HEK293 (cell line): ENCODE results near the gene CRYBA1.

ENCODE experiments used
- CTCF ChIA-PET: fragments of 350-600 bp; formaldehyde crosslinking; extraction: SDS; loops from one replicate; lab custom pipeline; 2021; ENCODE audit warnings: antibody characterized with exemption; lab: Yijun Ruan, JAX
- POLR2A ChIA-PET: fragments of 300-600 bp; formaldehyde crosslinking; extraction: SDS; loops from one replicate; lab custom pipeline; 2020; ENCODE audit warnings: antibody characterized with exemption, inconsistent platforms; lab: Yijun Ruan, JAX
- H3K27ac ChIP-seq: fragments of 200-500 bp; sonication (Bioruptor generic); 2 replicates; pipeline ENCODE4 v1.5.1; 2014; ENCODE audit warnings: low read depth, low read length, control low read depth, inconsistent platforms; ENCODE audit errors: extremely low read depth
- H3K36me3 ChIP-seq, 2 experiments: fragments of 200-500 bp in 1 of 2; sonication (Bioruptor generic) in 1 of 2; 1 replicate in 1 of 2; 2 replicates in 1 of 2; pipeline ENCODE4 v1.5.1; 2014 to 2017; ENCODE audit warnings: inconsistent platforms in 2 of 2, low read length in 2 of 2; ENCODE audit not compliant: control insufficient read depth in 2 of 2, insufficient read depth in 1 of 2
- H3K4me1 ChIP-seq: fragments of 200-500 bp; sonication (Bioruptor generic); 2 replicates; pipeline ENCODE4 v1.5.1; 2014; ENCODE audit warnings: mild to moderate bottlenecking, low read length, inconsistent platforms; ENCODE audit not compliant: control insufficient read depth, insufficient read depth
- H3K4me3 ChIP-seq: 2 replicates; pipeline ENCODE4 v1.5.1; 2011; ENCODE audit warnings: low read depth, mild to moderate bottlenecking, control low read depth, low read length, moderate library complexity
- H3K9me3 ChIP-seq: fragments of 200-500 bp; sonication (Bioruptor generic); 2 replicates; pipeline ENCODE4 v1.5.1; 2014; ENCODE audit warnings: low read depth, low read length, inconsistent platforms; ENCODE audit not compliant: control insufficient read depth, insufficient read depth
- BCL11A ChIP-seq: fragments of 450-650 bp; formaldehyde crosslinking; IDR thresholded peaks from 2 replicates; pipeline ENCODE4 v1.5.1; 2016; ENCODE audit warnings: low read depth, missing biosample characterization, missing genetic modification characterization
- GFI1B ChIP-seq: fragments of 450-650 bp; formaldehyde crosslinking; IDR thresholded peaks from 2 replicates; pipeline ENCODE4 v1.5.1; 2016; ENCODE audit warnings: missing biosample characterization, missing genetic modification characterization
- HOXA7 ChIP-seq: sonication (generic); formaldehyde crosslinking; IDR thresholded peaks from 2 replicates; pipeline ENCODE4 v1.8.1; 2022; ENCODE audit warnings: missing genetic modification reagents, borderline replicate concordance
- MEIS1 ChIP-seq: sonication (generic); formaldehyde crosslinking; IDR thresholded peaks from 2 replicates; pipeline ENCODE4 v1.8.1; 2022; ENCODE audit warnings: missing genetic modification reagents, mild to moderate bottlenecking, borderline replicate concordance
- OVOL3 ChIP-seq: fragments of 450-650 bp; formaldehyde crosslinking; IDR thresholded peaks from 2 replicates; pipeline ENCODE4 v1.5.1; 2016; ENCODE audit warnings: missing biosample characterization, missing genetic modification characterization
- PBX3 ChIP-seq: sonication (generic); formaldehyde crosslinking; IDR thresholded peaks from 2 replicates; pipeline ENCODE4 v1.8.1; 2022; ENCODE audit warnings: mild to moderate bottlenecking, moderate library complexity, missing genetic modification reagents
- WT1 ChIP-seq: fragments of 450-650 bp; formaldehyde crosslinking; IDR thresholded peaks from 2 replicates; pipeline ENCODE4 v1.5.1; 2016; ENCODE audit warnings: missing biosample characterization, missing genetic modification characterization
- YY1 ChIP-seq: fragments of 450-650 bp; formaldehyde crosslinking; IDR thresholded peaks from 2 replicates; pipeline ENCODE4 v1.5.1; 2018; ENCODE audit warnings: missing biosample characterization, missing genetic modification characterization
- ZBTB17 ChIP-seq: fragments of 450-650 bp; formaldehyde crosslinking; IDR thresholded peaks from 2 replicates; pipeline ENCODE4 v1.5.1; 2016; ENCODE audit warnings: missing biosample characterization, missing genetic modification characterization
- ZBTB20 ChIP-seq: fragments of 450-650 bp; formaldehyde crosslinking; IDR thresholded peaks from 2 replicates; pipeline ENCODE4 v1.5.1; 2016; ENCODE audit warnings: missing biosample characterization, missing genetic modification characterization
- ZNF133 ChIP-seq: fragments of 450-650 bp; formaldehyde crosslinking; IDR thresholded peaks from 2 replicates; pipeline ENCODE4 v1.5.1; 2016; ENCODE audit warnings: missing biosample characterization, missing genetic modification characterization
- ZNF16 ChIP-seq: fragments of 450-650 bp; formaldehyde crosslinking; IDR thresholded peaks from 2 replicates; pipeline ENCODE4 v1.5.1; 2016; ENCODE audit warnings: low read depth, missing biosample characterization, missing genetic modification characterization
- ZNF184 ChIP-seq: fragments of 450-650 bp; IDR thresholded peaks from 2 replicates; pipeline ENCODE4 v1.5.1; 2018; ENCODE audit warnings: missing biosample characterization, mild to moderate bottlenecking, missing genetic modification characterization
- ZNF19 ChIP-seq: fragments of 450-650 bp; formaldehyde crosslinking; IDR thresholded peaks from 2 replicates; pipeline ENCODE4; 2016; ENCODE audit warnings: missing biosample characterization, missing genetic modification characterization, low read depth
- ZNF274 ChIP-seq, 2 experiments: fragments of 200-500 bp in 1 of 2; fragments of 450-650 bp in 1 of 2; sonication (Bioruptor generic) in 1 of 2; formaldehyde crosslinking in 1 of 2; IDR thresholded peaks; 2 replicates each; pipeline versions ENCODE4 v1.5.1 to v1.6.1; 2014 to 2016; ENCODE audit warnings: borderline replicate concordance in 1 of 2, inconsistent platforms in 1 of 2, low read length in 1 of 2, missing biosample characterization in 1 of 2, missing genetic modification characterization in 1 of 2
- ZNF580 ChIP-seq: fragments of 450-650 bp; formaldehyde crosslinking; IDR thresholded peaks from 2 replicates; pipeline ENCODE4 v1.5.1; 2016; ENCODE audit warnings: missing biosample characterization, missing genetic modification characterization
- ZNF701 ChIP-seq: fragments of 450-650 bp; formaldehyde crosslinking; IDR thresholded peaks from 2 replicates; pipeline ENCODE4 v1.5.1; 2016; ENCODE audit warnings: missing biosample characterization, missing genetic modification characterization
- ZNF791 ChIP-seq: fragments of 450-650 bp; formaldehyde crosslinking; IDR thresholded peaks from 2 replicates; pipeline ENCODE4 v1.5.1; 2016; ENCODE audit warnings: missing biosample characterization, missing genetic modification characterization
- TF ChIP-seq, protein P1 (sequence below): fragments of 450-650 bp; formaldehyde crosslinking; IDR thresholded peaks from 2 replicates; pipeline ENCODE4 v1.5.1; 2016; ENCODE audit warnings: missing biosample characterization, missing genetic modification characterization
- TF ChIP-seq, protein P2 (sequence below): fragments of 450-650 bp; formaldehyde crosslinking; optimal IDR thresholded peaks from 2 replicates; pipeline ENCODE3; 2016; ENCODE audit warnings: missing biosample characterization, mild to moderate bottlenecking, missing genetic modification characterization
- TF ChIP-seq, protein P3 (sequence below): fragments of 450-650 bp; formaldehyde crosslinking; conservative IDR thresholded peaks from 2 replicates; pipeline ENCODE4 v1.5.1; 2016; ENCODE audit warnings: low read depth, missing biosample characterization, missing genetic modification characterization
- TF ChIP-seq, protein P4 (sequence below): fragments of 450-650 bp; formaldehyde crosslinking; IDR thresholded peaks from 2 replicates; pipeline ENCODE4 v1.5.1; 2017; ENCODE audit warnings: missing biosample characterization, missing genetic modification characterization

Gene CRYBA1

GRCh38 chr17:29292071-29292991 is 45.7 kb downstream of the CRYBA1 start (continued):
- no peak for TF ChIP-seq ZNF16 (tag by site-specific recombination)
- no peak for TF ChIP-seq ZNF133 (tag by site-specific recombination)

DNA sequence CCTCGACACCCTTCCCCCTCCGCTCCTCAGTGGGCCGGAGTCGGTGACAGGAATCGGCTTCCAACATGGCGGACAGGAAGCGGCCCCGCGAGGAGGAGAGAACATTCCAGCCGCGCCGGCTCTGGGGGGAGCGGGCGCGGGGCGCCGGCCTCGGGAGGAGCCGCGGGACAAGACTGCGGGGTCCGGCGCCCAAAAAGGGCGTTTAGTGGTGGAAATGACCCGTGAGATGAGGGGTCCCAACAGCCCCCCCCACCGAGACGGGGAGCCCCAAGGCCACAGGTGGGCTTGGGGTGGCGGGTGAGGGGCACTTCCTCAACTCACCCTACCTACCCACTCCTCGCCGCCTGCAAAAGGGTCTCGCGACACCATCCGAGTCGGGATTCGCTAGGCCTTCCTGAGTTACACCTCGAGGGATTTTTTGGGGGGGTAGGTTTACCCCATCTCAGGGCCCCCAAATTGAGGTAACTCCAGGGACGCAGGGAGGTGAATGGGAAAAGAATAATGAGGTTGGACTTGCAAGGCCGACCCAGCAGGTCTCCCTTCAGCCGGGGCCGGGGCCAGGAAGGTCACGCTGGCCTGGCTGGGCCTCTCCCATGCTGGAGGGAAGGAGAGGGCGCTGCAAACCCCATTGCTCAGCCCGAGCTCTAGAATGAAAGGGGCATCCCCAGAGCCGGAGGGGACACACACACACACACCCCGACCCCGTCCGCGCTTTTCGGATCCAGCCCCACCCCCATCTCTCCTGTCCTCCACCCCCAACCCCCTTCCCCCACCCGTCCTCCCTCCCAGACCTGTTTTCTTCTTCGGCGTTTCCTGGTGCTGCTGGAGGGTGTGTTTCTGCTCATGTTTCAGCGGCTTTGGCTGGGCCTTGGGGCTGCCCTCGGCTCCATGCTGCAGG is 46.6 kb downstream of the CRYBA1 start:
- CTCF ChIA-PET: interaction anchor here (0.6 to 3.5 kb wide), 10 partner anchors 15 to 877 kb away, joined by 3 to 36 read pairs (median 4); no protein-coding TSS in a partner anchor
- H3K27ac ChIP-seq: peak overlapping the region; percentile 99
- no peaks in the 10 kb centered on the region for H3K9me3 ChIP-seq
- peaks cover 11% of the 10 kb centered on the region for H3K4me1 ChIP-seq
- peaks cover 24 to 28% of the 10 kb centered on the region in 2 experiments for H3K36me3 ChIP-seq
- H3K4me3 ChIP-seq: peak overlapping the region; percentile 86
- POLR2A ChIA-PET: interaction anchor here (0.5 to 3.3 kb wide), 64 partner anchors 8 to 1149 kb away, joined by 3 to 33 read pairs (median 4); partner anchors contain the start of genes ANKRD13B, MYO18A, PHF12 and RPL23A
- TF ChIP-seq ZNF19 (tag by site-specific recombination) (no peak), ZNF701 (tag by site-specific recombination) (no peak), MEIS1 (CRISPR knock-in tag) (no peak), ZNF184 (tag by site-specific recombination) (no peak), ZNF274 (IDR thresholded peaks at IDR 0.05; ENCODE audit: low read length) (no peak), ZNF274 (tag by site-specific recombination; IDR thresholded peaks at IDR 0.05; ENCODE audit: borderline replicate concordance) (no peak), ZNF580 (tag by site-specific recombination) (0 out of 2 replicates have a peak, but pooled peaks have one; percentile 29), GFI1B (tag by site-specific recombination) (no peak), HOXA7 (CRISPR knock-in tag) (no peak), ZNF791 (tag by site-specific recombination) (no peak), YY1 (tag by site-specific recombination) (peak; percentile 80), PBX3 (no peak), ZBTB20 (peak; percentile 29), OVOL3 (tag by site-specific recombination) (no peak), BCL11A (tag by site-specific recombination) (no peak), ZBTB17 (tag by site-specific recombination) (no peak), WT1 (no peak)
- TF ChIP-seq, protein P1, sequence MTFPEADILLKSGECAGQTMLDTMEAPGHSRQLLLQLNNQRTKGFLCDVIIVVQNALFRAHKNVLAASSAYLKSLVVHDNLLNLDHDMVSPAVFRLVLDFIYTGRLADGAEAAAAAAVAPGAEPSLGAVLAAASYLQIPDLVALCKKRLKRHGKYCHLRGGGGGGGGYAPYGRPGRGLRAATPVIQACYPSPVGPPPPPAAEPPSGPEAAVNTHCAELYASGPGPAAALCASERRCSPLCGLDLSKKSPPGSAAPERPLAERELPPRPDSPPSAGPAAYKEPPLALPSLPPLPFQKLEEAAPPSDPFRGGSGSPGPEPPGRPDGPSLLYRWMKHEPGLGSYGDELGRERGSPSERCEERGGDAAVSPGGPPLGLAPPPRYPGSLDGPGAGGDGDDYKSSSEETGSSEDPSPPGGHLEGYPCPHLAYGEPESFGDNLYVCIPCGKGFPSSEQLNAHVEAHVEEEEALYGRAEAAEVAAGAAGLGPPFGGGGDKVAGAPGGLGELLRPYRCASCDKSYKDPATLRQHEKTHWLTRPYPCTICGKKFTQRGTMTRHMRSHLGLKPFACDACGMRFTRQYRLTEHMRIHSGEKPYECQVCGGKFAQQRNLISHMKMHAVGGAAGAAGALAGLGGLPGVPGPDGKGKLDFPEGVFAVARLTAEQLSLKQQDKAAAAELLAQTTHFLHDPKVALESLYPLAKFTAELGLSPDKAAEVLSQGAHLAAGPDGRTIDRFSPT: 0 out of 2 replicates have a peak, but pooled peaks have one; percentile 28
- TF ChIP-seq, protein P2, sequence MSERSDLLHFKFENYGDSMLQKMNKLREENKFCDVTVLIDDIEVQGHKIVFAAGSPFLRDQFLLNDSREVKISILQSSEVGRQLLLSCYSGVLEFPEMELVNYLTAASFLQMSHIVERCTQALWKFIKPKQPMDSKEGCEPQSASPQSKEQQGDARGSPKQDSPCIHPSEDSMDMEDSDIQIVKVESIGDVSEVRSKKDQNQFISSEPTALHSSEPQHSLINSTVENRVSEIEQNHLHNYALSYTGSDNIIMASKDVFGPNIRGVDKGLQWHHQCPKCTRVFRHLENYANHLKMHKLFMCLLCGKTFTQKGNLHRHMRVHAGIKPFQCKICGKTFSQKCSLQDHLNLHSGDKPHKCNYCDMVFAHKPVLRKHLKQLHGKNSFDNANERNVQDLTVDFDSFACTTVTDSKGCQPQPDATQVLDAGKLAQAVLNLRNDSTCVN (tag by site-specific recombination): peak; percentile 75
- TF ChIP-seq, protein P3, sequence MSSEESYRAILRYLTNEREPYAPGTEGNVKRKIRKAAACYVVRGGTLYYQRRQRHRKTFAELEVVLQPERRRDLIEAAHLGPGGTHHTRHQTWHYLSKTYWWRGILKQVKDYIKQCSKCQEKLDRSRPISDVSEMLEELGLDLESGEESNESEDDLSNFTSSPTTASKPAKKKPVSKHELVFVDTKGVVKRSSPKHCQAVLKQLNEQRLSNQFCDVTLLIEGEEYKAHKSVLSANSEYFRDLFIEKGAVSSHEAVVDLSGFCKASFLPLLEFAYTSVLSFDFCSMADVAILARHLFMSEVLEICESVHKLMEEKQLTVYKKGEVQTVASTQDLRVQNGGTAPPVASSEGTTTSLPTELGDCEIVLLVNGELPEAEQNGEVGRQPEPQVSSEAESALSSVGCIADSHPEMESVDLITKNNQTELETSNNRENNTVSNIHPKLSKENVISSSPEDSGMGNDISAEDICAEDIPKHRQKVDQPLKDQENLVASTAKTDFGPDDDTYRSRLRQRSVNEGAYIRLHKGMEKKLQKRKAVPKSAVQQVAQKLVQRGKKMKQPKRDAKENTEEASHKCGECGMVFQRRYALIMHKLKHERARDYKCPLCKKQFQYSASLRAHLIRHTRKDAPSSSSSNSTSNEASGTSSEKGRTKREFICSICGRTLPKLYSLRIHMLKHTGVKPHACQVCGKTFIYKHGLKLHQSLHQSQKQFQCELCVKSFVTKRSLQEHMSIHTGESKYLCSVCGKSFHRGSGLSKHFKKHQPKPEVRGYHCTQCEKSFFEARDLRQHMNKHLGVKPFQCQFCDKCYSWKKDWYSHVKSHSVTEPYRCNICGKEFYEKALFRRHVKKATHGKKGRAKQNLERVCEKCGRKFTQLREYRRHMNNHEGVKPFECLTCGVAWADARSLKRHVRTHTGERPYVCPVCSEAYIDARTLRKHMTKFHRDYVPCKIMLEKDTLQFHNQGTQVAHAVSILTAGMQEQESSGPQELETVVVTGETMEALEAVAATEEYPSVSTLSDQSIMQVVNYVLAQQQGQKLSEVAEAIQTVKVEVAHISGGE (tag by site-specific recombination): peak; percentile 44; the same call in 1 of the 2 replicates
- TF ChIP-seq, protein P4, sequence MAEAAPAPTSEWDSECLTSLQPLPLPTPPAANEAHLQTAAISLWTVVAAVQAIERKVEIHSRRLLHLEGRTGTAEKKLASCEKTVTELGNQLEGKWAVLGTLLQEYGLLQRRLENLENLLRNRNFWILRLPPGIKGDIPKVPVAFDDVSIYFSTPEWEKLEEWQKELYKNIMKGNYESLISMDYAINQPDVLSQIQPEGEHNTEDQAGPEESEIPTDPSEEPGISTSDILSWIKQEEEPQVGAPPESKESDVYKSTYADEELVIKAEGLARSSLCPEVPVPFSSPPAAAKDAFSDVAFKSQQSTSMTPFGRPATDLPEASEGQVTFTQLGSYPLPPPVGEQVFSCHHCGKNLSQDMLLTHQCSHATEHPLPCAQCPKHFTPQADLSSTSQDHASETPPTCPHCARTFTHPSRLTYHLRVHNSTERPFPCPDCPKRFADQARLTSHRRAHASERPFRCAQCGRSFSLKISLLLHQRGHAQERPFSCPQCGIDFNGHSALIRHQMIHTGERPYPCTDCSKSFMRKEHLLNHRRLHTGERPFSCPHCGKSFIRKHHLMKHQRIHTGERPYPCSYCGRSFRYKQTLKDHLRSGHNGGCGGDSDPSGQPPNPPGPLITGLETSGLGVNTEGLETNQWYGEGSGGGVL: peak; percentile 70
